Placental pericyte (primary cell): ENCODE measurements around the gene GRXCR1. TPM values are rescaled to one million over a fixed set of nuclear protein-coding genes. Genes with fewer than 3 reads are reported as not detected.

ENCODE experiments used
- small RNA-seq: library from RNA; depleted of rRNA; stranded (forward); fragments of <200 nt; gene quantifications from one replicate; pipeline ENCODE3, GENCODE V24; 2012; ENCODE audit warnings: low replicate concordance
- total RNA-seq: library from RNA; depleted of rRNA; stranded (reverse); fragments of >200 nt; gene quantifications from 2 replicates; pipeline ENCODE4 v1.2.3, GENCODE V29; 2012

GRXCR1 gene
- not detected in 2 replicates for total RNA-seq

GRCh38 chr4:42892413-42892812 is at the start of gene GRXCR1:
Gene GRXCR1, plus strand, starts transcription at chr4:42892713. Its CDS starts 554 bp downstream, at chr4:42893267.

Small RNAs within 50 kb of the gene (small RNA-seq; reads per million reads assigned to genes)
- gene RN7SKP82, result not detected

Other genes with a start within 250 kb of the GRXCR1 start
- under 0.01 and 2.4 TPM in 2 replicates for gene ATP8A1, start 235.6 kb upstream of the GRXCR1 start, total RNA-seq